Mesenchymal stem cell (in vitro differentiated cells and primary cell): Measurements from ENCODE around the gene CSTA.
A peak's percentile ranks its signal among the peaks of the same experiment; 100 is the strongest.
"Not testable (repeated sequence)": the region's sequence is repeated elsewhere in the genome, so short reads cannot be mapped to it uniquely, and the experiment has no call there.

Experiments
- DNase-seq: peaks from one replicate; pipeline ENCODE4 v3.0.0-alpha.2; 2013
- H2AFZ ChIP-seq: one replicate; pipeline ENCODE4 v1.6.1; 2013; ENCODE audit warnings: low read depth, mild to moderate bottlenecking, control low read depth, inconsistent platforms, low read length, moderate library complexity
- H2AK5ac ChIP-seq: 2 replicates; pipeline ENCODE4 v1.6.1; 2013; ENCODE audit warnings: low read length, moderate library complexity, mild to moderate bottlenecking, inconsistent platforms; ENCODE audit not compliant: severe bottlenecking
- H2BK120ac ChIP-seq: one replicate; pipeline ENCODE4 v1.6.1; 2013; ENCODE audit warnings: low read depth, mild to moderate bottlenecking, inconsistent platforms, low read length, moderate library complexity
- H2BK12ac ChIP-seq, 2 experiments: one replicate each; pipeline ENCODE4 v1.6.1; 2013; ENCODE audit warnings: inconsistent platforms in 2 of 2, low read length in 2 of 2, mild to moderate bottlenecking in 2 of 2, moderate library complexity in 2 of 2, control low read depth in 1 of 2
- H2BK15ac ChIP-seq: one replicate; pipeline ENCODE4 v1.6.1; 2013; ENCODE audit warnings: mild to moderate bottlenecking, low read depth, inconsistent platforms; ENCODE audit not compliant: poor library complexity, severe bottlenecking
- H2BK5ac ChIP-seq: 2 replicates; pipeline ENCODE4 v1.6.1; 2013; ENCODE audit warnings: low read depth, mild to moderate bottlenecking, low read length, control low read depth, inconsistent platforms; ENCODE audit not compliant: poor library complexity, severe bottlenecking
- H3K14ac ChIP-seq, 2 experiments: one replicate each; pipeline ENCODE4 v1.6.1; 2013; ENCODE audit warnings: inconsistent platforms in 2 of 2, low read length in 2 of 2, control low read depth in 1 of 2, mild to moderate bottlenecking in 1 of 2, moderate library complexity in 1 of 2
- H3K18ac ChIP-seq, 2 experiments: one replicate each; pipeline ENCODE4 v1.6.1; 2013; ENCODE audit warnings: inconsistent platforms in 2 of 2, low read length in 2 of 2, control low read depth in 1 of 2, low read depth in 1 of 2, mild to moderate bottlenecking in 1 of 2
- H3K23ac ChIP-seq, 2 experiments: one replicate each; pipeline ENCODE4 v1.6.1; 2013; ENCODE audit warnings: inconsistent platforms in 2 of 2, low read length in 2 of 2, mild to moderate bottlenecking in 2 of 2, moderate library complexity in 2 of 2, control low read depth in 1 of 2
- H3K27ac ChIP-seq: 2 replicates; pipeline ENCODE4 v1.5.1; 2013; ENCODE audit warnings: mild to moderate bottlenecking, moderate library complexity, low read length, control low read depth, inconsistent platforms; ENCODE audit not compliant: poor library complexity, severe bottlenecking
- H3K27me3 ChIP-seq, 2 experiments: 2 replicates each; pipeline versions ENCODE4 v1.6.1 to v1.7.0; 2013; ENCODE audit warnings: low read length in 2 of 2, mild to moderate bottlenecking in 2 of 2, moderate library complexity in 2 of 2, control low read depth in 1 of 2, inconsistent platforms in 1 of 2; ENCODE audit not compliant: control insufficient read depth in 1 of 2, insufficient read depth in 1 of 2
- H3K36me3 ChIP-seq, 2 experiments: 2 replicates each; pipeline versions ENCODE4 v1.6.1 to v1.7.0; 2013; ENCODE audit warnings: low read length in 2 of 2, control low read depth in 1 of 2, inconsistent platforms in 1 of 2, low read depth in 1 of 2, mild to moderate bottlenecking in 1 of 2; ENCODE audit not compliant: insufficient read depth in 2 of 2, control insufficient read depth in 1 of 2
- H3K4ac ChIP-seq, 2 experiments: one replicate each; pipeline ENCODE4 v1.6.1; 2013; ENCODE audit warnings: inconsistent platforms in 2 of 2, low read length in 2 of 2, mild to moderate bottlenecking in 2 of 2, moderate library complexity in 2 of 2, control low read depth in 1 of 2, low read depth in 1 of 2
- H3K4me1 ChIP-seq: 2 replicates; pipeline ENCODE4 v1.6.1; 2013; ENCODE audit warnings: low read depth, low read length, control low read depth; ENCODE audit not compliant: control insufficient read depth, insufficient read depth
- H3K4me2 ChIP-seq: 2 replicates; pipeline ENCODE4 v1.6.1; 2013; ENCODE audit warnings: low read length, mild to moderate bottlenecking, inconsistent platforms; ENCODE audit not compliant: poor library complexity, severe bottlenecking
- H3K4me3 ChIP-seq, 2 experiments: 2 replicates each; pipeline versions ENCODE4 v1.5.1 to v1.7.0; 2013; ENCODE audit warnings: low read length in 2 of 2, mild to moderate bottlenecking in 2 of 2, control low read depth in 1 of 2, low read depth in 1 of 2; ENCODE audit not compliant: insufficient read depth in 1 of 2
- H3K79me1 ChIP-seq: replicated peaks from 2 replicates; pipeline ENCODE4 v1.6.1; 2013; ENCODE audit warnings: mild to moderate bottlenecking, control low read depth, low read length, inconsistent platforms; ENCODE audit not compliant: poor library complexity, severe bottlenecking
- H3K9ac ChIP-seq: 2 replicates; pipeline ENCODE4 v1.7.0; 2013; ENCODE audit warnings: mild to moderate bottlenecking, low read length, moderate library complexity
- H3K9me3 ChIP-seq: 2 replicates; pipeline ENCODE4 v1.7.0; 2013; ENCODE audit warnings: mild to moderate bottlenecking, low read length; ENCODE audit not compliant: control insufficient read depth
- H4K8ac ChIP-seq: one replicate; pipeline ENCODE4 v1.6.1; 2013; ENCODE audit warnings: inconsistent platforms, mild to moderate bottlenecking, low read length, moderate library complexity
- H4K91ac ChIP-seq: one replicate; pipeline ENCODE4 v1.6.1; 2013; ENCODE audit warnings: mild to moderate bottlenecking, low read length, inconsistent platforms
- WGBS: methylation state at CpG from one replicate; pipeline ENCODE4 v1.1.7; 2013; ENCODE audit warnings: mixed read lengths; 5-methylcytosine and 5-hydroxymethylcytosine counted together

CSTA gene

GRCh38 chr3:122362026-122362425 is 37.0 kb downstream of the CSTA start:
- Histone ChIP-seq H2BK15ac (no peak overlapping the region), H2AK5ac (no peak overlapping the region), H4K8ac (no peak overlapping the region)

GRCh38 chr3:122364490-122364889 is 39.4 kb downstream of the CSTA start:
- H3K18ac ChIP-seq: no peak overlapping the region
- H4K91ac ChIP-seq: no peak overlapping the region
- H3K36me3 ChIP-seq: peaks cover 5 to 68% of the 10 kb centered on the region in 2 experiments
- H3K9ac ChIP-seq: no peak overlapping the region
- no peak overlapping the region for H2BK15ac ChIP-seq
- H3K79me1 ChIP-seq: peaks cover 4% of the 10 kb centered on the region
- H2BK12ac ChIP-seq: no peak overlapping the region
- no peak overlapping the region for H3K27ac ChIP-seq
- no peak overlapping the region for H3K4me2 ChIP-seq
- 23% methylated on average over 1 of the region's 2 CpGs for WGBS
- H3K4me3 ChIP-seq: no peak overlapping the region
- H3K27me3 ChIP-seq: no peaks in the 10 kb centered on the region
- no peak overlapping the region for H3K4ac ChIP-seq
- no peak overlapping the region for H2BK5ac ChIP-seq
- no peak overlapping the region for H2AFZ ChIP-seq
- H2AK5ac ChIP-seq: no peak overlapping the region
- H3K4me1 ChIP-seq: no peaks in the 10 kb centered on the region
- H3K14ac ChIP-seq: no peak overlapping the region
- no peaks in the 10 kb centered on the region for H3K9me3 ChIP-seq
- H3K23ac ChIP-seq: no peak overlapping the region
- DNase-seq: no peak
- H4K8ac ChIP-seq: no peak overlapping the region
- no peak overlapping the region for H2BK120ac ChIP-seq

More at GRCh38 chr3:122362026-122362425, 37.0 kb downstream of the CSTA start:
- H3K36me3 ChIP-seq: peaks cover 9 to 55% of the 10 kb centered on the region in 2 experiments
- H3K27me3 ChIP-seq: no peaks in the 10 kb centered on the region
- no peaks in the 10 kb centered on the region for H3K4me1 ChIP-seq
- H3K4me3 ChIP-seq: no peak overlapping the region
- no peak overlapping the region for H3K4ac ChIP-seq
- peaks cover 2% of the 10 kb centered on the region for H3K79me1 ChIP-seq
- no peaks in the 10 kb centered on the region for H3K9me3 ChIP-seq
- no peak overlapping the region for H3K14ac ChIP-seq
- no peak overlapping the region for H3K4me2 ChIP-seq
- H4K91ac ChIP-seq: no peak overlapping the region
- H2BK5ac ChIP-seq: no peak overlapping the region
- no peak overlapping the region for H3K23ac ChIP-seq
- no peak overlapping the region for H2BK12ac ChIP-seq
- H2AFZ ChIP-seq: no peak overlapping the region
- no peak overlapping the region for H3K9ac ChIP-seq
- H3K18ac ChIP-seq: no peak overlapping the region
- WGBS: 100% methylated on average over 2 of the region's 2 CpGs
- H3K27ac ChIP-seq: no peak overlapping the region
- no peak overlapping the region for H2BK120ac ChIP-seq
- no peak for DNase-seq

- Histone ChIP-seq H3K4ac (no peak overlapping the region), H4K8ac (no peak overlapping the region), H3K9ac (peak overlapping the region; percentile 50), H3K79me1 (peaks cover 8% of the 10 kb centered on the region), H2BK5ac (no peak overlapping the region), H3K18ac (no peak overlapping the region), H2BK15ac (no peak overlapping the region), H3K4me2 (no peak overlapping the region), H3K27ac (no peak overlapping the region), H3K14ac (no peak overlapping the region), H2AFZ (no peak overlapping the region), H3K36me3 (peaks cover 5 to 71% of the 10 kb centered on the region in 2 experiments), H3K4me1 (no peaks in the 10 kb centered on the region), H2AK5ac (no peak overlapping the region), H3K9me3 (no peaks in the 10 kb centered on the region), H4K91ac (no peak overlapping the region), H3K4me3 (no peak overlapping the region), H3K27me3 (no peaks in the 10 kb centered on the region), H2BK12ac (no peak overlapping the region), H3K23ac (no peak overlapping the region), H2BK120ac (no peak overlapping the region)
- no peak for DNase-seq
- no CpG with 5 or more reads among the region's 1 CpG for WGBS
Observed at GRCh38 chr3:122365073-122365472, 40.0 kb downstream of the CSTA start.

- not testable (repeated sequence) for H3K18ac ChIP-seq, H4K91ac ChIP-seq, H2BK5ac ChIP-seq, H2BK120ac ChIP-seq, H3K27ac ChIP-seq, H2AFZ ChIP-seq, H3K14ac ChIP-seq, H2AK5ac ChIP-seq, H3K9me3 ChIP-seq, H3K4ac ChIP-seq, H3K4me2 ChIP-seq, H3K79me1 ChIP-seq, H4K8ac ChIP-seq, H3K23ac ChIP-seq, H2BK15ac ChIP-seq, H3K27me3 ChIP-seq, H3K4me3 ChIP-seq, H3K4me1 ChIP-seq, H2BK12ac ChIP-seq
- peak; percentile 68 for DNase-seq
- WGBS: 94% methylated on average over 8 of the region's 10 CpGs
- H3K36me3 ChIP-seq: peaks cover 5 to 76% of the 10 kb centered on the region in 2 experiments
- peak overlapping the region; percentile 50 for H3K9ac ChIP-seq
Observed at GRCh38 chr3:122365582-122366378, 40.7 kb downstream of the CSTA start.
